Left ventricle myocardium superior (tissue), 1 donor: ENCODE measurements around the gene CCNK. TPM values are rescaled to one million over a fixed set of nuclear protein-coding genes. Genes with fewer than 3 reads are reported as not detected.

Source experiments
- ATAC-seq: fragments of 200-7000 bp; cut with Tn5 transposase; one replicate; pipeline ENCODE4 v1.9.1; 2020; ENCODE audit warnings: mild to moderate bottlenecking, moderate library complexity
- DNase-seq: peaks from one replicate; pipeline ENCODE4 v3.0.0-alpha.2; 2020
- intact Hi-C: fragments of 100-400 bp; cut with micrococcal nuclease; formaldehyde crosslinking; loops from one replicate; pipeline ENCODE4 v1.11.0; 2022
- long read RNA-seq: library from polyadenylated mRNA; unstranded; transcript quantifications from one replicate; pipeline ENCODE4 v2.0.0, GENCODE V29; 2021
- total RNA-seq: library from RNA; stranded (reverse); fragmentation: NEBNext Ultra II Directional; extraction: Animal tissue kit (Norgen Biotek cat#: 25700); gene quantifications from one replicate; pipeline ENCODE4 v1.2.1, GENCODE V29; 2021
- donor health status: DM: no; HTN: yes; CAD: no; lungs with severe emphysema.

CCNK gene
- 37.5 TPM for total RNA-seq
- long read RNA-seq, partial matches to known transcripts, result 11 of 12 reads
- long read RNA-seq, other reads (novel, unspliced or antisense), result 1 of 12 reads

DNA sequence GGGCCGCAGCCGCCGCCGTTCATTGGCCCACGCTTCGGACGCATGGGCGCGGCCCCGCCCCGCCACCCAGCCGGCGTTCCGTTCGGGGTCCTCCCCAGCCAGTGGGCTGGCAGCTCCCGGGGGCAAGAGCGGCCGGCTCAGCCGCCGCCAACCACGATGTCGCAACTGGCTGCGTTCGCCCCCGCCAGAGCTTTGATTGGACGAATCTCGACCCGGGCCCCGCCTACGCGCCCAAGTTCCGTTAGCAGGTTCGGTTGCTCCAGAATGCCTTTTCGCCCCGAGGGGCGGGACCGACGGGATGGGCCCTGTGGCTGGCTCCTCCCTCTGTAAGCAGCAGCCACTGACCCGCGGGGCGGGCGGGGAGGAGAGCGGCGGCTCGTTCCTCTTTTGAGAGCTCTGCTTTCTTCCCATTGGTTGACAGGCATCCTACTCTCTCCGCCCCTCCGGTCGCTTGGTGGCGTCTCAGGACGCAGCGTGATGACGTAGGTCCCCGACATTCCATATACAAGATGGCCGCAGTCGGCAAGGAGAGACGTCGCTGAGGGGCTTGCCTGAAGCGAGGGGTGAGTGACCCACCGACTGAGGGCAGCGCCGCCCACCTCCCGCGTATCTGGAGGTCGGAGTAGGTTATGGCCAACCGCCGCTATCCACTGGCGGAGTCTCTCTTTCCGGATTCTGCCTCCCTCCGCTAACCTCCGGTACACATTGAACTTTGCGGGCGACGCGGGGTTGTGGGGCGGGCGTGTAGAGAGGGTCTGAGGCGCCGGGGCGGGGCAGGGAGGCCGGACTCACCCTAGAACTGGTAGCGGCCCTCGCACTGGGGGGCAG, at the start of gene CCNK:
Gene CCNK (plus strand): TSS at position 493 of the 828 bp plus-strand sequence. CDS start 11,269 bp downstream, outside the sequence.
- DNase-seq (peak; percentile 100), ATAC-seq (peak; percentile 95)
- intact Hi-C loops, result no loop called here

DNA sequence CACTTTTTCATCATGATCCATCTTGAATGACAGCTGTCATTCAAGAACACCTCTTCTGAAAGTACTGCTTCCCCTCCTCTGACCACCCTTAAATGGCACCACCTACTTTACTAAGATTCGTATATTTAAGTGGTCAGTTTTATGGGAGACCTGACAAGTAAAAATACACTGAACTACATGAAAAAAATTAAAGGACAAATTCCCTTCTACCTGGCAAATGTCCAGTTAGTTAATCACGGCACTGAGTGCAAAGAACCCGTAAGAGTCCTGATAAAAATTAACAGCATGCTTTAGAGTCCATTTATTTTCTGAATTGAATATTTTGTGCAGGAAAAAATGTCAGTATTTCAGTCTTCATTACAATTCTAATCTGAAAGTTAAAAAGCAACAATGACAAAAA, 49.2 kb upstream of the CCNK start:
- no peak for ATAC-seq

DNA sequence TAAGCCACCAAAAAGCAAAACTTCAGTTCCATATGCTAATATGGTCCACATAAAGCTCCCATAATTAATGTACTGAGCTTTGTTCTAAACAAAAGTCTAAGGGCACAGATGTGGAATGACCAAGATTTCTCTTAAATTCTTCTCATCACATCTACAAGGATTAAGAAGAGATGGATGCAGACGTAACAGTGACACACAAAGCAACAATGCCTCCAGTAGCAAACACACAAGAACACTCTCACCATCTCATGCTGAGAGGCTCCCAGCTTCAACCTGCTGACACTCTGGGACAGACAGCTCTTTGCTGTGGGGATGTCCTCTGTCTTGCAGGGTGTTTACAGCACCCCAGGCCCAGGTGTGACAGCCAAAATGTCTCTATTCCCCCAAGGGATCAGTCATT, 48.7 kb upstream of the CCNK start:
- ATAC-seq (no peak), DNase-seq (no peak)
- intact Hi-C loops, result no loop called here

More for the DNA sequence above, 49.2 kb upstream of the CCNK start:
- intact Hi-C loops, result no loop called here
- DNase-seq, result no peak

DNA sequence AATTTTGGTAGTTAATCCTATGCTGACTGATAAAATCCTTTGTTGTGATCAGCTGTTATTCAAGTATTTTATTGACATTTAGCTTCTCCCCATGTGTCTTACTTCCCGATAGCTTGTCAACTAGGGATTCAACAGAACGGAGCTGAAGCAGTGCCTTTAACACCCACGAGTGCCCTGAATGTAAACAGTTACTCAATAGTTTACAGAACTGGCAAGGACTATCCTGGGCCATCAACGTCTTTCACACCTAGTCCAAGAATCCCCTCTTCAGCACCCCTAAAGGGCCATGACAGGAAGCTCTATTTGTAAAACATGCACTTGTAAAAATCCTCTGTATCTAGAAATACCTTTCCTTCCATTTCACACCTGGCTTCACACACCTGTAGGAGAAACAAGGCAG, 45.9 kb upstream of the CCNK start:
- no peak for ATAC-seq
- intact Hi-C loops, result no loop called here
- no peak for DNase-seq

DNA sequence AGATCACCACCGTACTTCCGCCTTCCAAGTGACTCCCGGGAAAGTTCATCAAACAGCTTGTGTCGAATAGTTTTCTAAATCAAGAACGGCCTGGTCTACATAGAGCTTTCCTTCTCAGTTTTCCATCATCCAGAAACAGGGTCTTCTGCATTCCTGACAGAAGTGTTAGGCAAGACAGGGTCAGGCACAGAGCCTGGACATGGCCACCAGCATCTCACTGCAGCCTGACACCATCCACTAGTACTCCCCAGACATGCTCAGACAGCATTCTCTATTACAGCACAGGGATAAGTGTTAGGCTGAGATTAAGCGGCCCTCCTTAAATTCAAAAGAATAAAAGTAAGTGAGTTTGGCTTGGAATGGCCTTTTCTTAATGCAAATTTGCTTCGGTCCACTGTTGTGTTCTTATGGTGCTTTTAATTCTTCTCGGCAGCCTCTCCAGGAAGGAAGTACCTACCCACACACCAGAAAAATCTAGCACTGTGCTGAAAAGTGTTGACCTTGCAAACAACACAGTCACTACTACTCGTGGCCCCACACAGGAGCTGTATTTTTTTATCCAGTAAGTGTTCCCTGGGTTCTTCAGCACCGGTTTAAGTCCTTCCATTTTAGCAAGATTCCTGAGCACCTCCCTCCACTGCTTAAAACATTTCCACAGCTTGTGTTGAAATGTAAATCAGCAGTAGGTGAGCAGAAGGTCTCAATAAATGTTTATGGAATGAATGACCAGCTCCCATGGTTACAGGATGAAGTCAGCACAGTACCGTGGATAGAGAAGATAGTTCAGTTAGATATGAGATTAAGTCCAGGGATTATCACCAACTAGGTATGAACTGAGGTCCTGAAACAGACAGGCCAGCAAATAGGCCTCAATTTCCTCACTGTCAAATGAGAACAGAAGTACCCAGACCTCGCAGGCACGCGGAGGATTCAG, 44.7 kb upstream of the CCNK start:
- DNase-seq, result no peak
- peak; percentile 35 for ATAC-seq
- intact Hi-C loops, result no loop called here

DNA sequence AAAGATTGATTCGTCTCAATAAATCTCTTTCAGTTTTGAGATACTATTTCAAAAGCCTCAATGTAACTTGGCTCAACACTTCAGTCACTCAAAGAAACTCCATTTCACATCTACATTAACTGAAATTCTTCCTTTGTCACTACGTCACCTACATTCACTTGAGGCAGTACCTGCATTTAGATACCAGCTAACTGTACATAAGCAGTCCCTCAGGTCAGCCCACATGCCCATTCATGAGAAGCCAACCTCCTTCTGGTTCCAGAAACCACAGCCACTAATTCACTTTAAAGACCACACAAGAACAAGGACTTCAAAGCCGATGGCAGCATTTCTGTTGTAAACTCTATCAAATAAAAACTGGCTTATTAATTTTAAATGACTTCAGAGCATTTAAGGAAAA, 43.5 kb upstream of the CCNK start:
- DNase-seq, result no peak
- no peak for ATAC-seq
- intact Hi-C loops, result no loop called here

DNA sequence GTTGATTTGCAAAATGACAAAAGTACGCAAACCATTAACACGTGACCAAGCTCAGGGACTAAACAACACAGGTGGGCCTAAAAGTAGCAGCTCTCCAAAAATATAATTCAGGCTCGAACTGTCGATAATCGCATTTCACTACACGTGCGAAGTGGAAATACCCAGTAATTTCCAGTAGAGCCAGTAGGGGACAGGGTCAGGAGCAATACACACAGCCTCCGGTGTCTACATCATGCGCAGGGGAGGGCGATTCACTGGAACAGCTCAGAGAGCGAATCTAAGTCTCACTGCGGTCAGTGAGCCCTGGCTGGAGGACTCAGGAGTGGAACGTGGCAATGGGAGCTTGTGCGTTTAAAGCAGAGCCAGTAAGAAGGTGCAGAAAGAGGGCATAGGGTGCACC, 40.9 kb upstream of the CCNK start:
- intact Hi-C loops, result no loop called here
- no peak for ATAC-seq

DNA sequence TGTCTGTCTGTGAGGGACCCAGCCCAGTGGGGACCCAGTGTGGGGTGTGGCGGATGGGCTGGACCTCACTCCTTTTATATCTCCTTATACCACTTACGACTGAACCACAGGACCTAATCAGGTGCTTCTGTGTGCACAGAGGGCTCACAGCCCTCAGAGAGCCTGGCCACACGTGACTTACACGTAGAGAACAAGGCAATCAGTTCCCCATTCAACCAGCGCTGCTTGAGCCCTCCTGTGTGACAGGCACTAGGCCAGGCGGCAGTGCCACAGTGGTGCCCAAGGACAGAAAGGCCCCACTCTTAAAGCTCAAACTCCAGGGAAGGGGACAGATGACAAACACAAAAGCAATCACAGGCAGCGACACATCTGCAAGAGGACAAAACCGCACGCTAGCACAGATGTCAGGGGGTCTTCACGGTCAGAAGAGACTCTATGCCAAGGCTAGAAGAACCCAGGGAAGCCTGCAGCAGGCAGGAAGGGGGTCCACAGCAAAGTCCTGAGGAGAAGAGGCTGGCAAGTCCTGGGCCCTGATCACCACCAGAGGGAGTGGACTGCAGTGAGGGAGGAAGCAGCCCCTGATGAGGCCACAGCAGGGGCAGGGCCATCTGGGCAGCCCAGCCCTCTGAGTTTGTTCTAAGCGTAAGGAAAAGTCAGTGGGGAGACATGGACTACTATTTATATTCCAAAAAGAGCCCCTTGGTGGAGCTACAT, 39.9 kb upstream of the CCNK start:
- DNase-seq (no peak), ATAC-seq (peak; percentile 51)
- intact Hi-C loops, result no loop called here

More for the DNA sequence above, 40.9 kb upstream of the CCNK start:
- DNase-seq, result no peak

DNA sequence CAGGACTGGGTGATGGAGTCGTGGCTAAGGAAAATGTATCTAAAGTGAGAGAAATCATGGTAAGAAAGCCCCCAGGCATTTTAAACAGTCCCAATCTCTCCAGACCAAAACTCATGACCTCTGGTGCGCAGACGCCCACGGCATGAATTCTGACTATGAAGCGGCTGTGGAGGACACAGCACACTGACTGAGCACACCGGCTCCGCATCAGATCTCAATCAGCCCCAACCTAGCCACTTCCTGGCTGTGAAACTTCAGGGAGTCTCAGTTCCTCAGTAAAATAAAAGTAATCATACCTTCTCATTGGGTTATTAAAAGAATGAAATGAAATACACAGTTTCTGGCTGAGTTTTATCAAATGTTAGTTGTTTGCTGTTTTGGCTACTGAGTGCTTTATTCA, 39.3 kb upstream of the CCNK start:
- DNase-seq (no peak), ATAC-seq (no peak)
- intact Hi-C loops, result no loop called here

DNA sequence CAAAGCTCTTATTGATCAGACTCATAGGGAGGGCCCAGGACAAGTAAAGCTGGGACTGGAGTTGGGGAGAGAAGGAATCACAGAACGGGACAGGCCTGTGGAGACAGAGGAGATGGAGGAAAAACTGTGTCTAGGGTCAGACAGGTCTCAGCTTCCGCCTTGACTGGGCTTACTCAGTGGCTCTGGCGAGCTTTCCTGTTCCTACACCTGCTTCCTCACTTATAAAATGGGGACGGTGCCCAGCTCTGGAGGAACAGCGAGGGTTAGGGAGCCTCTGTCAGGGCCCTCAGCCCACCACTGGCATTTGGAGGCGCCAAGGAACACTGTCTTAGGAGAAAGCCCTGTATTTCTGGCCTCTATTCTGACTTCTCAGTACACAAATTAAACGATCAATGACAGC, 35.3 kb upstream of the CCNK start:
- intact Hi-C loops, result no loop called here
- no peak for DNase-seq

DNA sequence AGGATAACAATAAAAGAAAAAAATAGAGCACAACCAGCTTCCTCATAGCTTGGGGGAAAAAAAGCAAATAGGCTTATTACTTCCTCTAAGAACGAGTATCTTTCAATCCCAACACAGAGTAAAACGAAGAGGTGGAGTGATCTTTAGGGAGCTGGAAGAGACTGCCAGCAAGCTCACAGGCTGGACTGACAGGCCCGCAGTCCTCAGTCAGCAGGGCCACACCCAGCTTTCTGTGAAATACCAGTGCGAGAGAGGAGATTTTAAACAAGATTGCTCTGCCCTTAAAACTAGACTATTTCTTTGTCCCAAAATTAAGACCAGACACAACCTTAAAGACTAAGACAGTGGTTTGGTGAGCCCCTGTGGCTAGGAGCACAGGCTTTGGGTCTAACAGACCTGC, 33.5 kb upstream of the CCNK start:
- DNase-seq (no peak), ATAC-seq (no peak)
- intact Hi-C loops, result no loop called here

More for the DNA sequence above, 35.3 kb upstream of the CCNK start:
- no peak for ATAC-seq

DNA sequence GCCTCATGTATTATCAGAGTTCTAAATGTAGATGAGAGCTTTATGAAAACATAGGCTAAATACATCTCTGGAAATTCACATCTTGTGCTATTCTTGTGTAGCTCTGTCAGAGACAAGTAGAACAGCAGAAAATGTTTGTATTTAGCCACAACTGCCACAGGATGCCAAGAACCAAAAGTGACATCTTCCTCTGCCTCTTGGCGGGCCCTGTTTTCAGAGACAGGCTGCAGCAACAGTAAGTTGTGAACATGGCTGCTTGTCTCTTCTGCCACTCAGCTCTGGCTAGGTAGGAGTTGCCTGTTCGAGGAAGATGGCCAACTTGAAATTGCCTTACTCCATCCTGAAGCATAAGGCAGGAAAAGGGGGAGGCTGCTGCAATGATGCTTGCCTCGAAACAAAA, 30.9 kb upstream of the CCNK start:
- ATAC-seq (no peak), DNase-seq (no peak)
- intact Hi-C loops, result no loop called here

DNA sequence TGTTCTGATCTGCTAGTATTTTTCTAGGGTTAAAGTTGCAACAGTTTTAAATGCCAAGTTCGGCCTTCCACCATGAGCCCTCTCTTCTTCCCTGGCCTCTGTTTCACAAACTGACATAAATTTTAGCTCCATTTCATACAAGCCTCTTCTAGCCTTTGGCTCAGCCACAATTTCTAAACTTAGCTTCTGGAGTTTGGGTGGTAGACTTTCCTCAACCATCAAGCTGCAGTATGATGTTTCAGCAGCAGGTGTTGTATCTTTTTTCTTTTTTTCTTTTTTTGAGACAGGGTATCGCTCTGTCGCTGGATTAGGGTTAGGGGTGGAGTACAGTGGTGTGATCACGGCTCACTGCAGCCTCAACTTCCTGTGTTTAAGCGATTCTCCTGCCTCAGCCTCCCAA, 30.0 kb upstream of the CCNK start:
- intact Hi-C loops, result no loop called here
- ATAC-seq, result no peak
- no peak for DNase-seq

DNA sequence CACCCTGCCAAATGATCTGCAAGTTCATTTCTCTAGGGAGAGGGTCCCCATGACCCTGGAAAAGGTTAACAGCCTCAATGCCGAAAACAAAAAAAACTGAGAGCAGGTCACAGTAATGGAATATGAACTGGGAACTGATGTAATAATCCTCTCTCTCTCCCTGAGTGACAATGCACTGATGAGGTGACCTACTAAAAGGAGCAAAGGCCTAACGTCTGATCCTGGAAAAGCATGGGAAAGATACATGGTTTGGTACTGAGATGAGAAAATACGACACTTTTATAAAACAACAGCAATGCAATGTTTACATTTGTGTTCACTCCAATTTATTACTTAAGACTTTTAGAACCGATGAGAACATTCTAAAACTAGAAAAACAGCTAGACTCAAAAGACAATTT, 28.2 kb upstream of the CCNK start:
- ATAC-seq, result no peak
- intact Hi-C loops, result no loop called here
- no peak for DNase-seq

DNA sequence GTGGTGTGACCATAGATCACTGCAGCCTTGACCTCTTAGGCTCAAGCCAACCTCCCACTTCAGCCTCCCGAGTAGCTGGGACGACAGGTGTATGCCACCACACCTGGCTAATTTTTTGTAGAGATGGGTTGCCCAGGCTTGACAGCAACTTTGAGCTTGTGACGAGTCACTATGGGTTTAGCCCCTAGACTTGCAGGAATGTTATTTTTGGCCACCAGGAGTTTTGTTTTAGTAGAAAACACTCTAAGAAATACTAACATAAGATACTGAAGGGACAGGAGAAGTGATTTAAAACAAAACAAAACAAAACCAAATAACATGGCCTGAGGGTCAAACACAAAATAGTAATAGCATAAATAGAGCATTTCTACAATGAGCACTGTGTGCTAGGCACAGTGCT, 27.0 kb upstream of the CCNK start:
- no peak for ATAC-seq
- DNase-seq, result no peak
- intact Hi-C loops, result no loop called here

DNA sequence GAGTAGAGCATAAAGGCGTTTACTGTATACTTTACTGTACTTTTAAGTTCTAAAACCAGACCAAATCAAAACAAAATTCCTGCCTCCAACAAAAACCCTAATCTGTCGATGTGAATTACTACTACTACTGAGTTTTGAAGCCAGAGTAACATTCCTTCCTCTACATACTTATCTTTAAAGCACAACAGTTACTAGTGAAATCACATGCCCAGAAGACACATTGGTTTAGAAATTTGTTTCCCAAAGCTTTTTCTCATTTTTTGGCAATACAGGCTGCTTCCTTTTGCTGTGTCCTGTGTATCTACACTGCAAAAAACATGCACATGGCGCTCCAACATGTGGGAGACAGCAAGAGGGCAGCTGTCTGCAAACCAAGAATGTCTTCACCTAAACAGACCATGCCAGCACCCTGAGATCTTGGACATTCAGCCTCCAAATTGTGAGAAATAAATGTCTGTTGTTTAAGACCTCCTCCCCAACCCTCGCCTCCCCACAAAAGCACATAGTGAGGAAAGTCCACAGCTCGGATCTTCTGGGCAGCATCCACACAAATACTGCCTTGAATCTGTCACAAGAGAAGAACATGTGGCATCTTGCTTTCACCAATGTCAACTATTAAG, 21.6 kb upstream of the CCNK start:
- DNase-seq, result no peak
- intact Hi-C loops, result no loop called here
- ATAC-seq, result no peak

DNA sequence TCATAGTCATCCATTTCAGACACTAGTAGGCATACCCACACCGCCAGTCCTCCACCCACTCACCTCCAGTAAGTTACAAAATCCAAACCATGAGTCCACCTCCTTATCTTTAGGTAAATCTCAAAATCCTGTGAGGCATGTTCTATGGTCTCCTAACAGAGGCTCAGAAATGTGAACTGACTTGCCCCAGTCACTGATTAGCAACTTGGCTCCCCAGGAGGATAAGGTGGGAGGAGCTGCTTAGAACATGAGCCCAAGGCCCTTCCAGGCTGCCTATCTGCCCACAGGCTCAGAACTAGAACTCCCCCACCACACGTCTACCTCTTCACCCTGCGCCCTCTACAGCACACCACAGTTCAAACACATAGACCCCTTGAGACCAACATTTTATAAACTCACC, 20.4 kb upstream of the CCNK start:
- intact Hi-C loops, result no loop called here
- DNase-seq, result no peak
- no peak for ATAC-seq

DNA sequence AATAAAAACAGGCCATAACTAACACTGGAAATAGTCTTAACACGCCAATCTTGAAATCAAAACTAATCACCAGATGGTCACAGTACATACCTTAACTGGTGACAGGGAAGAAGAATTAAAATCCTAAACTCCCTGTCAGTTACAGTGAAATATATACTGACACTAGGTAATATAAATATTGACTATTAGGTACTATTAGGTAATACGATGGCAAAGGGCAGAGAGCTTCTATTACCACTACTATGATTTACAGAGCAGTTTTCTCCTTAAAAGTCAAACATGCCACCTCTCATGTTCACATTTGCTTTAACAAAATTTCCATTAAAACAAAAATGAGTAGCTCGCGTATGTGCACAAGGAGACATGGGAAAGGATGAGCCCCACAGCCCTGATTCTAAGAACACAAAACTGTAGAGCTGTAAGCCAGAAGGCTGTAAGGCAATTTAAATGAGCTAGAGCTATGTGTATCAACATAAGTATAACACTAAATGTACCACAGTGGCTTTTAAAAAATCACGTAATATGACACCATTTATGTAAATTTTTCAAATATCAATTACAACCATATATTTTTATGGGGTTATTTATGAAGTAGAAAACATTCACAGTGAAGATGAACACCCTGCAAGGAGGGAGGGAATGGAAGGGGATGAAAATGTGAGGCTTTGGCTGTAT, 19.7 kb upstream of the CCNK start:
- intact Hi-C loops, result no loop called here
- DNase-seq (no peak), ATAC-seq (no peak)

DNA sequence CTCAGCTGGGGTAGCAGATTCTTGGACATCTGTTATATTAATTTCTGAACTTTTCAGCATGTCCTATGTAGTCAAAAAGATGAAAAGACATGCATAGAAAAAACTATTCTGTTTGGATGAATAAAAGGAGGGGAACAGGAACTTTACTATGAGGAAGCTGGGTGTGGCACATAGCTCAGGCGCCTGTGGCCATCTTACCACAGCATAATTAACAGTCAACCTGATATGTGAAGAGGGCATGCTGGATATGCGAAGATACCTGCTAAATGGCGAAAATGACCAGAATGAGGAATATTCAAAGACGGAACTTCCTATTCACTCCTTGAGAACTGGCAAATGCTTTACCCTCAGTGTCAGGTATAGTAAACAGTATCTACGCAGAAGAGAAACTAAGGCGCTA, 19.0 kb upstream of the CCNK start:
- DNase-seq (no peak), ATAC-seq (no peak)
- intact Hi-C loops, result no loop called here
